ENCODE results near the gene CTAGE1.
"Not testable (repeated sequence)": the region's sequence is repeated elsewhere in the genome, so short reads cannot be mapped to it uniquely, and the experiment has no call there.

The CTAGE1 gene

DNA sequence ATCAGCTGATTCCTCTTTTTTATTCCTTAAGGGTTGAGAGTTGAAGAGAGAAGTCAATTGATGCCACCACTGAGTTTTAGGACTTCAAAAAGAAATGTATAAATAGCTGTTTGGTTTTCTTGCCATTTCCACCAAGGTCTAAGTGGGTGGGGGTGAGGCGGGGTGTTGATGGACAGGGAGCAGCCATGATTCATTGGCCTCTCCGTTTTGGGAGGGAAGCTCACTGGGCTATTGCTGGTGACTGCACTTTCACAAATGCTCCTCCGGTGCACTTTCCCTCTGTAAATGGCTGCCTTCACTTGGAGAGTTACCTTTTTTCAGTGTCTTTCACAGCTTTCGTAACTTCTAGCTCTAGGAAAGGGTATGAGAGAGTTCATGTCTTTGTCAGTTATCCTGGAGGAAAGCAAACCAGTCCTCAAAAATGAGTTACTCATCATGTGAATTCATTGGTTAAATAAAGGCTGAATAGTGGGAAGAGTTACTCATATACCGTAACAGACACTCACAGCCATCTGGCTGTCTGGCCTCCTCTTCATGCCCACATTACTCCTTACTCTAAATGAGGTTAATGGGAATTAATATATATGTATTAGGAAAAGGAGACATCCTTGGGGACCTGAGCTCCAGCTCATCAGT lies 17.4 kb upstream of the CTAGE1 start:
- DNase-seq (ENCODE audit: low spot score) = no peak

GRCh38 chr18:22433956-22434355 lies 16.2 kb upstream of the CTAGE1 start:
- DNase-seq (ENCODE audit: low spot score) = no peak

GRCh38 chr18:22432657-22433137 lies 15.0 kb upstream of the CTAGE1 start:
- DNase-seq (ENCODE audit: low spot score) = no peak

GRCh38 chr18:22429564-22429963 lies 11.8 kb upstream of the CTAGE1 start:
- no peak for DNase-seq (ENCODE audit: low spot score)

DNA sequence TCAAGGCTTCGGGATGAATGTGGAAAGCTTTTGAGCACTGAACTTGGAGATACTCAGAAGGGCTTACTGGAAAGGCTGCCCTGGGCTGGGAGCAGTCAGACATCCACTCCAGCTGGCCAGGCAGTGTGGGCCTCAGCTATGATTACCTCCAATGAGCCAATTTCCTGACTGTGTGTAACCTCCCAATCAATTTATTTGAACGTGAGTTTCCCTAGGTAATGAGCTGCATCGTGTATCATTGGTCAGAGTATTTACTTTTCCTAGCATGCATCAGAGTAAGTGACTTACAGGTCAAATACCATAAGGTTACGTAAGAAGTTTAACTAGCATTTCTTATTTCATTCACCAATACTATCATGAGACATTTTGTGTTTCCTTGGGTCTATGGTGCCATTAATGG lies 11.0 kb upstream of the CTAGE1 start:
- DNase-seq (ENCODE audit: low spot score) = no peak

DNA sequence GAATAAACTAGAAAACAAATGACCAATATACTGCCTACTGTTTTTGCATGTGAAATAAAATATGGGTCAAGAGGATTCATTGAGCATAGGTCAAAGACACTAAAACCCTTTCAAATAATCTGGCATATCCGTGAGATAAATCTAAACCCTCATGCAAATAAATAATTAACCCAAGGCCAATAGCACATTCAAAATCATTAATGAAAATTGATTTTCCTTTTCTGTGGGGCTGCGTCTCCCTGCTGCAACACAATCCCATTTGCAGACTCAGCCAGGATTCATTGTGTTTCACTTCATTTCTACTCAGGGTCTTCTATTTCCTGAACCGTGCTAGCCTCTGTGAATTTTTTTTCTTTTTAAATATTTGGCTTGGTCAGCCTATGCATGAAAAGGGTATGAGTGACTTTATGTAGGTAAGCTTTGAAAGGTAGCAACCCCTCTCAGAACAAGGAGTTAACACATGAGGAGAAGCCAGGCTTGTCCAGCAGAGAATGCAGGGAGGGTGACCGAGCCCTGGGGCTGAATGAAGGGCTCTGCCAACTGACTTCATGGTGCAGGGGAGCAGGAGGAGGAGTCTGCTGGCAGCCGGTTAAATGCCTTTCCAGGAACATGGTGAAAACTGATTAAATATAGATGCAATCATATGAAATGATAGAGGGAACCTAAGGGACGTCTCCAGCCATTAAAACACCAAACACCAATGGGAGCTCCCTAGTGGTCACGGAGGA lies 10.3 kb upstream of the CTAGE1 start:
- no peak for DNase-seq (ENCODE audit: low spot score)

DNA sequence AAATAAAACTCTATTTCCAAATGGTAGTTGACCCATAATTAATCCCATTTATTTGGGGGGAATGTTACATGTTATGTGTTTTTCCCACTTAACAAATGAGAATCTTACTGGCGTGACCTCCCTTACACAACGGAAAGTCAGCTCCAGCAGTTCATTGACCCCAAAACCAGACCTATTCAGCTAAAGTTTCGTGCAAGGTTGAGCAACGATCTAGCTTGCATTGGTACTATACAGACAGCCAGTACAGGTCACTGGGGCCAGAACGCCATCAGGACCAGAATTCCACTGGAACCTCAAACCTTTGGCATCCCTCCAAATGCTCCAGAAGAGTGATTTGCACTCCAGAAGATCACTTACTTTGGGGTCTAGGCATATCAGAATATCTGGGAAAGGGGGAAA lies 6.8 kb upstream of the CTAGE1 start:
- DNase-seq (ENCODE audit: low spot score) = no peak

DNA sequence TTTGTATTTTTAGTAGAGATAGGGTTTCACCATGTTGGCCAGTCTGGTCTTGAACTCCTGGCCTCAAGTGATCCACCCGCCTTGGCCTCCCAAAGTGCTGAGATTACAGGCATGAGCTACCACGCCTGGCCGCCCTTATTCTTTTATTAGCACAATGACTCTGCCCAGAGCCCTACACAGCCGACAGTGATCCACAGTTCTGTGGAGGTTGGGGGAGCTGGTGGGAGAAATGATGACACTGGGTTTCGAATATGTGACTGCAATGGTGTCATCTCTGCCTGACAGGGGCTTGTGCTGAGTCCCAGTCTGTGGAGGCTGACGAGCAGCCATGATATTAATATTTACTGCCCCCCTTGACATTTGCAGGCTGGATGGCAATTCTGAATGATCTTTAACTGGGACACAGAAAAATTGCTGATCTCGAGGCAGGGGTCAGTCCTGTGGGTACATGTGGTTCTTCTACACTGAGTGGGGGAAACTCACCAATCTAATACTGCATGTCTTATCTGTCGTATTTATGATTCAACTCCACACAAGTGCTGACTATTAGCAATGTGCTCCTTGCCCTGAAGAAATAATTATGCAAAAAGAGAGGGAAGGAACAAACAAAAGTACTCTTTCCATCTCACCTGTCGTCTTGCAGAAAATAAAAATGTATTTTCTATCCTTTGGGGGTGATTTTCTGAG lies 6.3 kb upstream of the CTAGE1 start:
- no peak for DNase-seq (ENCODE audit: low spot score)

GRCh38 chr18:22422909-22423548 lies 5.3 kb upstream of the CTAGE1 start:
- no peak for DNase-seq (ENCODE audit: low spot score)

DNA sequence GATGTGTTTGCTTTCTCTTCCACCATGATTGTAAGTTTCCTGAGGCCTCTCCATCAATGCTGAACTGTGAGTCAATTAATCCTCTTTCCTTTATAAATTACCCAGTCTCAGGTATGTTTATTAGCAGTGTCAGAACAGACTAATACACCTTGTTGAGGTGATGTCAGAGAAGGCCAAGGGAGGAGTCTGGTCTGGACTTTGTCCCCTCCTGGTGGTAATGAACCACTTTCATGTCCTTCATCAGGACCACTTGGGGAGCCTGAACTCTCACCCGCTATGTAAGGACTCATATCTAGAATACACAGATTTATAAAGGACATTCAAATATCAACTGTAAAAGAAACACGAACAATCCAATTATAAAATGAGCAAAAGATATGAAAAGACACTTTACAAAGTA lies 2.9 kb upstream of the CTAGE1 start:
- no peak for DNase-seq (ENCODE audit: low spot score)

DNA sequence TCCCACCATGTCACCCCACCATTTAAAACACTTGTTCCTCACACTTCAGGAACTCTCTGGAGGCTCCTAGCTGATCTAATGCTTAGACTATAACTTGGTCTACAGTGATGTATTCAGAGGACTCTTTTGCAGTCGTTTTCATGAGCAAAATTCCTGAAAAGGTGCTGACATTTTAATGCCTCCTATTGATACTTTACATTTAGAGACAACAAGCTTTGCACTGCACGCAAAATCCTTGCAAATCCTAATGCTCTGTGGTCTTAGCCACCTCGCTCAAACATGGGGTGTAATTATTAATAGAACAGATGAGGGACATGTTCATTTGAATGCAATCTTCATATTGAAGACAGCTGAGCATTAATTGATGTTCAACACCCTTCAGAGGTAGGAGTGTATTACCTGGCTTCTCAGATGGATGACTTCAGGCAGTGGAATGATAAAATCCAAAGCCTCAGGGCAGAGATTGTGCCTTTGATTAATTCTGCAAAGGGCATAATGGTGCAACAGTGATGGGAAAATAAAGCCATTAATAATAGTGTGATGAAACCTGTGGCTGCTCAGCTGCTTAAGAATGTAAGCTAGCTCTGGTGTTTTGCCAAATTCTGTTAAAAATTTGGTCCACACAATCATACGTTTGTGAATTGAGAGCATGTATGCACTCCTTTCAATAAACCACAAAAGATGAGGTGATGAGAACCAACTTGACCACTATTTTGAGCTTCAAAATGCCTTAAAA lies 5.4 kb downstream of the CTAGE1 start:
- DNase-seq (ENCODE audit: low spot score) = no peak

GRCh38 chr18:22411446-22411845 lies 6.3 kb downstream of the CTAGE1 start:
- DNase-seq (ENCODE audit: low spot score) = no peak

DNA sequence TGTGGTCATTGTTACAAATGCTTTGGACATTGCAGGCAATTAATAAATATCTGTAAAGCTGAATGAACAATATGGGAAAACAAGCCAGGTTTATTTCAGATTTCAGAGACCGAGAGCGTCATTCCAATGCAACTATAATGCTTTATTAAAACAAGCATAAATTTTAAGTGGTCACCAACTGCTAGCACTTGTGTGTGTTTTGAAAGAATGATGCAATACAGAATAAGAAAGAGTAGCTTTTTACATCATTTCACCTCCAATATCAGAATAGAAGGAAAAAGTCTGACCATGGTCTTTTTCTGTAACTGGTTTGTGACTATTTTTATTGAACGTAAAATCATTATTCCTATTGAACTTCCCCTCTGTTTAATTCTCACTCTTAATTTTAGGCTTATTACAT lies 7.6 kb downstream of the CTAGE1 start:
- no peak for DNase-seq (ENCODE audit: low spot score)

DNA sequence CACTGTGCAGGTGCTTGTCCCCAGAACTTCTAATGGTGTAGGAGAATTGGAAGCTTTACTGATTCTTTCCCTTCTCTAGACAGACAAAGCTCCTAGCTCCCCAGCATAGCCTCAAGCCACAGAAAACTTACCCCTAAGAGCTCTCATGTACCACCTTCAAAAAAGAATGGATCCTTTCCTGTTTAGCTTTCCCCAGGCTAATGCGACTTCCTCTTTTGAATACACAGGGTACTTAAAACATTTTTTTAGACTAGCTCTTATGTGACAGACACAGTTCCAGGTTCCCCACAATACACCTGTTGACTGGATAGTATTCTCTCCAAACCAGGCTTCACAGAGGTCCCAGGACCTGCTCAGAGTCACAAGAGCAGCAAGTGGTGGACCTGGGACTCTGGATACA lies 8.3 kb downstream of the CTAGE1 start:
- DNase-seq (ENCODE audit: low spot score) = no peak

GRCh38 chr18:22408059-22408458 lies 9.7 kb downstream of the CTAGE1 start:
- no peak for DNase-seq (ENCODE audit: low spot score)

GRCh38 chr18:22405142-22405541 lies 12.6 kb downstream of the CTAGE1 start:
- no peak for DNase-seq (ENCODE audit: low spot score)

DNA sequence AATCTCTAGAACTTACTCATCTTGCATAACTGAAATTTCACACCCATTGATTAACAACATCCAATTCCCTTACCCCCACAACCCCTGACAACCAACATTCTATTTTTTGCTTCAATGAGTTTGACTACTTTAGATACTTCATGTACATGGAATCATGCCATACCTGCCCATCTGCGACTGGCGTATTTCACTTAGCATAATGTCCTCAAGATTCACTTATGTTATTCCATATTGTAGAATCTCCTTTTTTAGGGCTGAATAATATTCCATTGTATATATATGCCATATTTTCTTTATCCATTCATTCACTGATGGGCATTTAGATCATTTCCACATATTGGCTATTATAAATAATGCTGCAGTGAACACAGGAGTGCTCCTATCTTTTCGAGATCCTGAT lies 13.8 kb downstream of the CTAGE1 start:
- DNase-seq (ENCODE audit: low spot score) = no peak

DNA sequence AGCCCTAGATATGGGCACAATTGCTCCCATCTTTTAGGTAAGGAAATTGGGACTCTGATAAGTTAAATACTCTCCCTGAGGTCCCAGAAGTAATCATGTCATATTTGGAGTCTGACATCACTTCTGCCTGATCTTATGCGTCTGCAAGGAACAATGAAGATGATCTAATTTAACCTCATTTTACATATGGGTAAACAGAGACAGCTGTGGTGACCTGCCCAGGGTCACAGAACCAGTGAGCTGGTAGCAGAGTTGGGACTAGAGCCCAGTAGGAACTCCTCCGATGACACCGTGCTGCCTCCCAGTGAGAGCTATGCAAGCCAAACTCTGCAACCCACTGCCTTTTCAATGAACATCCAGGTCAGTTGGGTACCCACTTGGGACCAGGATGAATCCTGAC lies 17.8 kb downstream of the CTAGE1 start:
- no peak for DNase-seq (ENCODE audit: low spot score)

- no peak for DNase-seq (ENCODE audit: low spot score)
Measured at GRCh38 chr18:22398464-22398863, 19.3 kb downstream of the CTAGE1 start.

GRCh38 chr18:22394428-22394827 lies 23.3 kb downstream of the CTAGE1 start:
- no peak for DNase-seq (ENCODE audit: low spot score)

- not testable (repeated sequence) for DNase-seq (ENCODE audit: low spot score)
Measured at GRCh38 chr18:22393164-22393563, 24.6 kb downstream of the CTAGE1 start.

All from Ammon's horn (tissue), 1 donor.